Testis (tissue), 2 donors: ENCODE results near the gene IL36B.

Experiments used
- CTCF ChIP-seq, 3 experiments: fragments of 450-650 bp in 2 of 3; fragments of 200-600 bp in 1 of 3; sonication (generic) in 1 of 3; IDR thresholded peaks; one replicate each; pipeline ENCODE4 v1.5.1; 2016 to 2019; ENCODE audit warnings: antibody characterized with exemption in 3 of 3, mild to moderate bottlenecking in 2 of 3, moderate library complexity in 1 of 3
- POLR2A ChIP-seq: fragments of 450-650 bp; IDR thresholded peaks from one replicate; pipeline ENCODE4 v1.6.1; 2017; ENCODE audit warnings: antibody characterized with exemption, mild to moderate bottlenecking, moderate library complexity

DNA sequence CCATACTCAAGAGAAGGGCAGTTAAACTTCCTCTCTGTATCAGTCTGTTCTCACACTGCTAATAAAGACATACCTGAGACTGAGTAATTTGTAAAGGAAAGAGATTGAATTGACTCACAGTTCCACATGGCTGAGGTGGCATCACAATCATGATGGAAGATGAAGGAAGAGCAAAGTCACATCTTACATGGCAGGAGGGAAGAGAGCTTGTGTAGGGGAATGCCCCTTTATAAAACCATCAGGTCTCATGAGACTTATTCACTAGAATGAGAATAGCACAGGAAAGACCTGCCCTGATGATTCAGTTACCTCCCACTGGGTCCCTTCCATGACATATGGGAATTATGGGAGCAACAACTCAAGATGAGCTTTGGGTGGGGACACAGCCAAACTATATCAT, 1.4 kb upstream of the IL36B start:
- TF ChIP-seq POLR2A (no peak), CTCF (IDR thresholded peaks at IDR 0.05) (no peak)
